ENCODE measurements around the gene NRXN3.

The NRXN3 gene

DNA sequence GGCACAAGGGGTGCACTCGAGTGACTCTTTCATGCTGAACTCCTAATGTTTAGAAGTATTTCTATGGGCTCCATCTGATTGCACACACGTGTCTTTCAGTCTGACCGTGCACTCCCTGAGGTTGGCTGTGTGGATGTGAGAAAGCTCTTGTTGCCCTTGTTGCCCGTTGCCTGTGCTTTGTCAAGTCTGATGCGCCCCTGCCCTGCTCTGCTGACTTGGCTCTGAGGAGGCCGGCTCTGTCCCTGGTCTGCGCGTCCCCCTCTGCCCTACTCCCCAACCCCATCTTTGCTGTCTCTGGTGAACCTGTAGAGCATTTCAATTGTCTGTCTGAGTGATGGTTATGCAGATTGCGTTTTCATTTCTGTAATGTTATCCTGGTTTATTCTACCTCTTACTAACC, 802.3 kb downstream of the NRXN3 start:
- H3K36me3 Mint-ChIP-seq (ENCODE audit: low read depth): no peaks in the 10 kb centered on the region

DNA sequence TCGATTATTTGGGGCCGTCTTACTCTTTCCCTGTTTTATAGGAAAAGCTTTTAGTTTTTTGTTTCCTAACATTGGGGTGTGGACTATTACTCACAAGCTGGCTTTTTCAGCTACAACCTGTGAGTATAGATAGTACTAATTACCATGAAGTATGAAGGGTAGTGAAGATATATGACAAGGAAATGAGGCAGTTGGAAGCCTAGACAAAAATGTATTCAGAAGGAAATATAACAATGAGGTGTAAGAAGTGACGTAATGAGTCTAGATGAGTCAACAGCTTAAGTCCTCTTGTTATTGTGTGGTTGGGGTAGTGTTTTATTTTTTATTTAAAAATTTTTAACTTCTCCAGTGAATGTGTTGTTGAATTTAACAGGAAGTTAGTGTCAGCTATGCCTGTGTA, 804.5 kb downstream of the NRXN3 start:
- Mint-ChIP-seq H3K36me3 (ENCODE audit: low read depth) (no peaks in the 10 kb centered on the region), H3K27me3 (ENCODE audit: low read depth, poor library complexity) (no peaks in the 10 kb centered on the region), H3K9me3 (no peaks in the 10 kb centered on the region), H3K4me1 (no peaks in the 10 kb centered on the region), H3K27ac (no peak overlapping the region), H3K4me3 (no peak overlapping the region)
- TF ChIP-seq, protein P1, sequence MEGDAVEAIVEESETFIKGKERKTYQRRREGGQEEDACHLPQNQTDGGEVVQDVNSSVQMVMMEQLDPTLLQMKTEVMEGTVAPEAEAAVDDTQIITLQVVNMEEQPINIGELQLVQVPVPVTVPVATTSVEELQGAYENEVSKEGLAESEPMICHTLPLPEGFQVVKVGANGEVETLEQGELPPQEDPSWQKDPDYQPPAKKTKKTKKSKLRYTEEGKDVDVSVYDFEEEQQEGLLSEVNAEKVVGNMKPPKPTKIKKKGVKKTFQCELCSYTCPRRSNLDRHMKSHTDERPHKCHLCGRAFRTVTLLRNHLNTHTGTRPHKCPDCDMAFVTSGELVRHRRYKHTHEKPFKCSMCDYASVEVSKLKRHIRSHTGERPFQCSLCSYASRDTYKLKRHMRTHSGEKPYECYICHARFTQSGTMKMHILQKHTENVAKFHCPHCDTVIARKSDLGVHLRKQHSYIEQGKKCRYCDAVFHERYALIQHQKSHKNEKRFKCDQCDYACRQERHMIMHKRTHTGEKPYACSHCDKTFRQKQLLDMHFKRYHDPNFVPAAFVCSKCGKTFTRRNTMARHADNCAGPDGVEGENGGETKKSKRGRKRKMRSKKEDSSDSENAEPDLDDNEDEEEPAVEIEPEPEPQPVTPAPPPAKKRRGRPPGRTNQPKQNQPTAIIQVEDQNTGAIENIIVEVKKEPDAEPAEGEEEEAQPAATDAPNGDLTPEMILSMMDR (IDR thresholded peaks at IDR 0.05): no peak
- DNase-seq: no peak

More for the DNA sequence above, 802.3 kb downstream of the NRXN3 start:
- Mint-ChIP-seq H3K27ac (no peak overlapping the region), H3K27me3 (ENCODE audit: low read depth, poor library complexity) (no peaks in the 10 kb centered on the region), H3K4me3 (no peak overlapping the region), H3K9me3 (no peaks in the 10 kb centered on the region), H3K4me1 (no peaks in the 10 kb centered on the region)
- TF ChIP-seq, protein P1 (IDR thresholded peaks at IDR 0.05): no peak
- DNase-seq: no peak

DNA sequence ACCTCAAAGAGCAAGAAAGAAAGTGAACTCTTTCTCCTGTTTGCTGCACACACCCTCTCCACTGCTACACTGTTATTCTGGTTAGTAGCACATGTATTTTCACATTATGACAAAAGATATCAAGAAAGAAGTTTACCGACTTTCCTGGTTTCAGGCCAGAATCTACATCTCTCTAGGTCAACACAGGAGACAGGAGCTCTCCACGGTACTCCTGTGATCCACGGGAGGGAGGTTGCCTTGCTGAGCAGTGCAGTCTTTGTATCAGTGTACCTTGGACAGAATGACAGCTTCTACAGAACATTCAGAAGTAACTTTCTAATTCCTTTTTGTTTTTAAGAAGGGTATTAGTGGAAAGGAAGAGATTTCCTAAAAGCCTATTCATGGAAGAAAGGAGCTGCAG, 805.6 kb downstream of the NRXN3 start:
- TF ChIP-seq, protein P1 (IDR thresholded peaks at IDR 0.05): no peak
- no peak overlapping the region for H3K4me3 Mint-ChIP-seq
- no peaks in the 10 kb centered on the region for H3K9me3 Mint-ChIP-seq
- no peak overlapping the region for H3K27ac Mint-ChIP-seq
- no peaks in the 10 kb centered on the region for H3K36me3 Mint-ChIP-seq (ENCODE audit: low read depth)
- H3K4me1 Mint-ChIP-seq: no peaks in the 10 kb centered on the region
- no peak for DNase-seq
- H3K27me3 Mint-ChIP-seq (ENCODE audit: low read depth, poor library complexity): no peaks in the 10 kb centered on the region

DNA sequence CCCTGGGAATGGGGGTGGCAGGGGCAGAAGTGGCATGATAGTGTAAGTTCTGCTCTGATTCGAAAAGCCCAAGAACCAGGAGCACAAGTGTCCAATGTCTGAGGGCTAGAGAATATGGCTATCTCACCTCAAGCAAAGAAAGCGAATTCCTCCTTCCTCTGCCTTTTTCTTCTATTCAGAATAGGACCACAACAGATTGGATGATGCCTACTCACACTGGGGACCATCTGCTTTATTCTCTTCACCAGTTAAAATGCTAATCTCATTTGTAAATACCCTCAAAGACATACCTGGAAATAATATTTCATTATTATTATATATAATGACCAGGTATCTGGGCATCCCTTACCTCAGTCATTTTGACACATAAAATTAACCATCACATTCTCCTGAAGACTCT, 808.7 kb downstream of the NRXN3 start:
- Mint-ChIP-seq H3K27me3 (ENCODE audit: low read depth, poor library complexity) (no peaks in the 10 kb centered on the region), H3K27ac (no peak overlapping the region), H3K4me1 (no peaks in the 10 kb centered on the region), H3K4me3 (no peak overlapping the region), H3K36me3 (ENCODE audit: low read depth) (no peaks in the 10 kb centered on the region), H3K9me3 (no peaks in the 10 kb centered on the region)
- TF ChIP-seq, protein P1 (IDR thresholded peaks at IDR 0.05): no peak
- no peak for DNase-seq

DNA sequence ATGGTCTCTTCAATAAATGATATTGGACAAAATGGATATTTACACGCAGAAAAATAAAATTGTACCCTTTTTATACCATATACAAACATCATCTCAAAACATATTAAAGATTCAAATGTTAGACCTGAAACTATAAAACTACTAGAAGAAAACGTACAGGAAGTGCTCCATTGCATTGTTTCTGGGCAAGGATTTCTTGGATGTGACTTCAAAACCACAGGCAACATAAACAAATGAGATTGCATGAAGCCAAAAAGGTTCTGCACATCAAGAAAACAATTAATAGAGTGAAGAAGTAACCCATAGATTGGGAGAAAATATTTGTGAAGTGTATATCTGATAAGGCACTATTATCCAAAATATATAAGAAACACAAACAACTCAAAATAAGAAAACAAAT, 812.4 kb downstream of the NRXN3 start:
- H3K4me1 Mint-ChIP-seq: no peaks in the 10 kb centered on the region
- DNase-seq: no peak
- H3K4me3 Mint-ChIP-seq: no peak overlapping the region
- no peak overlapping the region for H3K27ac Mint-ChIP-seq
- no peaks in the 10 kb centered on the region for H3K9me3 Mint-ChIP-seq
- H3K27me3 Mint-ChIP-seq (ENCODE audit: low read depth, poor library complexity): no peaks in the 10 kb centered on the region
- no peaks in the 10 kb centered on the region for H3K36me3 Mint-ChIP-seq (ENCODE audit: low read depth)
- TF ChIP-seq, protein P1 (IDR thresholded peaks at IDR 0.05): no peak

DNA sequence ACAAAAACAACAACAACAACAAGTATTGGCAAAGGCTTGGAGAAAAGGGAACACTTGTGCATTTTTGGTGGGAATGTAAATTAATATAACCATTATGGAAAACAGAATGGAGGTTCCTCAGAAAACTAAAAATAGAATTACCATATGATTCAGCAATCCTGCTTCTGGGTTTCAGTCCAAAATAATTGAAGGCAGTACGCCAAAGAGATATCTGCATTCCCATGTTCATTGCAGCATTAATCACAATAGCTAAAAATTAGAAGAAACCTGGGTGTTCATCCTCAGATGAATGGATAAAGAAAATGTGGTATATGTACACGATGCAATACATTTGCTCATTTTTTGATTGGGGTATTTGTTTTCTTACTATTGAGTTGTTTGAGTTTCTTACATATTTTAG, 813.0 kb downstream of the NRXN3 start:
- Mint-ChIP-seq H3K36me3 (ENCODE audit: low read depth) (no peaks in the 10 kb centered on the region), H3K9me3 (no peaks in the 10 kb centered on the region), H3K27me3 (ENCODE audit: low read depth, poor library complexity) (no peaks in the 10 kb centered on the region), H3K4me1 (no peaks in the 10 kb centered on the region), H3K27ac (no peak overlapping the region), H3K4me3 (no peak overlapping the region)
- no peak for DNase-seq
- TF ChIP-seq, protein P1 (IDR thresholded peaks at IDR 0.05): no peak

All from nephron progenitor cell (in vitro differentiated cells).